PC-3 (cell line): Measurements from ENCODE around the gene JAK3.

Experiments
- EZH2 ChIP-seq: fragments of 300-600 bp; sonication (generic); IDR thresholded peaks from one replicate; pipeline ENCODE4 v1.6.1; 2017; ENCODE audit warnings: antibody characterized with exemption, mild to moderate bottlenecking, low read length; ENCODE audit not compliant: unreplicated experiment
- EZH2phosphoT487 ChIP-seq: fragments of 300-600 bp; sonication (generic); IDR thresholded peaks from 2 replicates; pipeline ENCODE4 v1.6.1; 2018; ENCODE audit warnings: mild to moderate bottlenecking, antibody characterized with exemption, low read length, borderline replicate concordance
- TF ChIP-seq, protein P1 (sequence below): fragments of 300-600 bp; sonication (generic); conservative IDR thresholded peaks from 2 replicates; pipeline ENCODE4 v1.5.1; 2017; ENCODE audit warnings: antibody characterized with exemption, low read depth, mild to moderate bottlenecking, low read length

DNA sequence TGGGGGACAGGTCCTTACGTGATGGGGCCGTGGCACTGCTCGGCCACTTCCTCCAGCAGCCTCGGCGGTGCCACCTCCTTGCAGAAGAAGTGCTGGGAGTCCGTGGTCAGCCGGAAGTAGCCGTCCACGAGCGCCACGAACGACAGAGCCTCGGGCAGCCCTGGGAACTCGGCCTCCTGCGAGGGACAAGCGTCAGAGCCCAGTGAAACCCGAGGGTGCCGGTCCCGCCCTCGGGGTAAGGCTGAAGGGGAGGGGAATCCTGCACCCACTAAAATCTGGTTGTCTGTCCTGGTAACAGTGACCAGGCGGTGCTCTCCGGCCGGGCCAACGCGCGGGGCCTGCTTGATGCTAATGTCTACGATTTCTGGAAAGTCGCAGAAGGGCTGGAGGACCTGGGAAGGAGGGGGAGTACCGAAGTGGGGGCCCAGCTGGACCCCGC is 6.4 kb downstream of the JAK3 start:
- TF ChIP-seq EZH2 (no peak), EZH2phosphoT487 (no peak)
- TF ChIP-seq, protein P1, sequence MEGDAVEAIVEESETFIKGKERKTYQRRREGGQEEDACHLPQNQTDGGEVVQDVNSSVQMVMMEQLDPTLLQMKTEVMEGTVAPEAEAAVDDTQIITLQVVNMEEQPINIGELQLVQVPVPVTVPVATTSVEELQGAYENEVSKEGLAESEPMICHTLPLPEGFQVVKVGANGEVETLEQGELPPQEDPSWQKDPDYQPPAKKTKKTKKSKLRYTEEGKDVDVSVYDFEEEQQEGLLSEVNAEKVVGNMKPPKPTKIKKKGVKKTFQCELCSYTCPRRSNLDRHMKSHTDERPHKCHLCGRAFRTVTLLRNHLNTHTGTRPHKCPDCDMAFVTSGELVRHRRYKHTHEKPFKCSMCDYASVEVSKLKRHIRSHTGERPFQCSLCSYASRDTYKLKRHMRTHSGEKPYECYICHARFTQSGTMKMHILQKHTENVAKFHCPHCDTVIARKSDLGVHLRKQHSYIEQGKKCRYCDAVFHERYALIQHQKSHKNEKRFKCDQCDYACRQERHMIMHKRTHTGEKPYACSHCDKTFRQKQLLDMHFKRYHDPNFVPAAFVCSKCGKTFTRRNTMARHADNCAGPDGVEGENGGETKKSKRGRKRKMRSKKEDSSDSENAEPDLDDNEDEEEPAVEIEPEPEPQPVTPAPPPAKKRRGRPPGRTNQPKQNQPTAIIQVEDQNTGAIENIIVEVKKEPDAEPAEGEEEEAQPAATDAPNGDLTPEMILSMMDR: no peak
